Inflammatory macrophage treated with lipopolysaccharide for 1 hour (primary cell): ENCODE measurements around the gene MYMX.

Experiments
- DNase-seq, 2 donors: peaks; one replicate each; pipeline ENCODE4 v3.0.0-alpha.2; 2020 to 2022

The MYMX gene

DNA sequence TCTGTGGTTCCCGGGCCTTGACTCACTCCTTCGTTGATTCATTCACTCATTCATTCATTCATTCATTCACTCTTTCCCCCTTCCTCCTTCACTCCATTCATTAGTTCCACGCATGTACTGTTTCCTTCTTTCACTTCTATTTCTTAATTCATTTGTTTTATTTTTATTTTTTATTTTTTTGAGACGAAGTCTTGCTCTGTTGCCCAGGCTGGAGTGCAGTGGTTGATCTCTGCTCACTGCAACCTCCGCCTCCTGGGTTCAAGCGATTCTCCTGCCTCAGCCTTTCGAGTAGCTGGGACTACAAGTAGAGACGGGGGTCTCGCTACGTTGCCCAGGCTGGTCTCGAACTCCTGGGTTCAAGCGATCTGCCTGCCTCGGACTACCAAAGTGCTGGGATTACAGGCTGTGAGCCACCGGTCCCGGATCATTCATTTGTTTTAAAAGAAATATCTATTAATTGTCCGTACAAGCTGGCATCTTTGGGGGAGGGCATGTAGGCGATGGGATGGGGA lies 49.1 kb downstream of the MYMX start:
- DNase-seq = no peak

DNA sequence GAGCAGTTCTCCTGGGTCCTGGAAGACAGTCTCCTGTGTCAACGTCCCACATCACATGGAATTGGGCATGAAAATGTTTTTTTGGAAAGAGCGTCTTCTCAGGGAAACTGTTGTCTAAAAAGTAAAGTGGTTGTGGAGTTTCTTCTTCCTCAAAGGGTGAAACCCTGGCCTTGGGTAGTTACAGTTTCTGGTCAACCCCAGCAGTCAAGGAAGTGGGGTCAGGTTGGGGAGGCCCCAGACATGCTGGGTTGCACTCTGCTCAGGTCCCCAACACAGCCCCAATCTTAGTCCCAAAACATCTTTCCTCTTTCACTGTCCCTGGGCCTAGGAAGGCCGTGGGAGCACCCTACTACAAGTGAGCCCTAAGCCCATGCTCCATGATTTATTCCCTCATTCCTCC lies 49.6 kb downstream of the MYMX start:
- DNase-seq = no peak

DNA sequence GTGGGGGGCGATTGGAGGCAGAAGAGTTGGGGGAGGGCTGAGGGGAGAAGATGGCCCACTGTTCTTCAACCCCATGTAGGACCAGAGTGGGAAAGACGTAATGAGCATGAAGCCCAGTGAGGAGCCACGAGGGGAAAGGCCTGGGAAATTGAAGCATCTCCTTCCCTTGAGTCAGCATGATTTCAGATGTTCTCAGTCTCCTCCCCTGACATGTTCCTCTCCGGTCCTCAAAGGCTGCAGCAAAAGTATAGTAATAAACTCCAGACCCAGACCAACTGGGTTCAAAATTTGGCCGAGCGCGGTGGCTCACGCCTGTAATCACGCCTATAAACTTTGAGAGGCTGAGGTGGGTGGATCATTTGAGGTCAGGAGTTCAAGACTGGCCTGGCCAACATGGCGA lies 50.5 kb downstream of the MYMX start:
- DNase-seq = no peak
